Neural progenitor cell (in vitro differentiated cells): ENCODE data around the gene SNX22. TPM values are rescaled to one million over a fixed set of nuclear protein-coding genes. Genes with fewer than 3 reads are reported as not detected.

Source experiments
- DNase-seq: peaks from one replicate; pipeline ENCODE4 v3.0.0-alpha.2; 2016; ENCODE audit warnings: low spot score
- H2AFZ ChIP-seq: fragments of 200-600 bp; sonication (generic); replicated peaks from 2 replicates; pipeline ENCODE4 v1.6.1; 2016; ENCODE audit warnings: antibody characterized with exemption
- H3F3A ChIP-seq: fragments of 200-600 bp; sonication (generic); 2 replicates; pipeline ENCODE4 v1.6.1; 2016; ENCODE audit warnings: antibody characterized with exemption, low read depth
- H3K27ac ChIP-seq: fragments of 200-600 bp; sonication (generic); 2 replicates; pipeline ENCODE4 v1.5.1; 2016; ENCODE audit warnings: mild to moderate bottlenecking
- H3K27me3 ChIP-seq: fragments of 200-600 bp; sonication (generic); 2 replicates; pipeline ENCODE4 v1.6.1; 2016; ENCODE audit warnings: mild to moderate bottlenecking, moderate library complexity
- H3K36me3 ChIP-seq: fragments of 200-600 bp; sonication (generic); 2 replicates; pipeline ENCODE4 v1.5.1; 2016
- H3K4me1 ChIP-seq: fragments of 200-600 bp; sonication (generic); 2 replicates; pipeline ENCODE4 v1.6.1; 2016; ENCODE audit warnings: mixed run types
- H3K4me2 ChIP-seq: fragments of 200-600 bp; sonication (generic); 2 replicates; pipeline ENCODE4 v1.6.1; 2016
- H3K4me3 ChIP-seq: fragments of 200-600 bp; sonication (generic); 2 replicates; pipeline ENCODE4 v1.5.1; 2016
- H3K79me2 ChIP-seq: fragments of 200-600 bp; sonication (generic); 2 replicates; pipeline ENCODE4 v1.6.1; 2016; ENCODE audit warnings: low read depth
- H3K9ac ChIP-seq: fragments of 200-600 bp; sonication (generic); 2 replicates; pipeline ENCODE4 v1.6.1; 2016
- H3K9me3 ChIP-seq: fragments of 200-600 bp; sonication (generic); 2 replicates; pipeline ENCODE4 v1.5.1; 2016; ENCODE audit warnings: low read depth
- H4K20me1 ChIP-seq: fragments of 200-600 bp; sonication (generic); 2 replicates; pipeline ENCODE4 v1.6.1; 2016; ENCODE audit warnings: low read depth
- H3K27ac Mint-ChIP-seq: 3 replicates; pipeline ENCODE4 v1.8.0; 2021; ENCODE audit warnings: mixed read lengths
- H3K27me3 Mint-ChIP-seq: 2 replicates; pipeline ENCODE4 v1.8.0; 2022; ENCODE audit warnings: low read depth, mild to moderate bottlenecking, inconsistent platforms, moderate library complexity, mixed read lengths; ENCODE audit not compliant: insufficient read depth
- H3K36me3 Mint-ChIP-seq: 3 replicates; pipeline ENCODE4 v1.8.0; 2021; ENCODE audit warnings: mixed read lengths
- H3K4me1 Mint-ChIP-seq: 3 replicates; pipeline ENCODE4 v1.8.0; 2021; ENCODE audit warnings: mixed read lengths
- H3K4me3 Mint-ChIP-seq: 3 replicates; pipeline ENCODE4 v1.8.0; 2021; ENCODE audit warnings: mild to moderate bottlenecking, moderate library complexity, mixed read lengths
- H3K9me3 Mint-ChIP-seq: 3 replicates; pipeline ENCODE4 v1.8.0; 2020; ENCODE audit warnings: mixed read lengths
- CTCF ChIP-seq: fragments of 200-600 bp; sonication (generic); IDR thresholded peaks from 2 replicates; pipeline ENCODE4 v1.5.1; 2017; ENCODE audit warnings: antibody characterized with exemption, mild to moderate bottlenecking
- EZH2 ChIP-seq: fragments of 200-600 bp; sonication (generic); IDR thresholded peaks from 2 replicates; pipeline ENCODE4 v1.6.1; 2017; ENCODE audit warnings: antibody characterized with exemption, mild to moderate bottlenecking, moderate library complexity
- EZH2phosphoT487 ChIP-seq: fragments of 200-600 bp; sonication (generic); IDR thresholded peaks from 2 replicates; pipeline ENCODE4 v1.6.1; 2017; ENCODE audit warnings: antibody characterized with exemption
- total RNA-seq: library from RNA; depleted of rRNA; stranded (reverse); fragments of >200 nt; gene quantifications from 2 replicates; pipeline ENCODE4 v1.2.3, GENCODE V29; 2015; ENCODE audit warnings: low replicate concordance

The SNX22 gene
- total RNA-seq, 1 donor from 2014 or later = 4.0 TPM

GRCh38 chr15:64144565-64145281 is 6.8 kb upstream of the SNX22 start:
- Histone ChIP-seq H3K9ac (no peak overlapping the region), H3K36me3 (no peaks in the 10 kb centered on the region), H3F3A (peaks cover 11% of the 10 kb centered on the region), H3K79me2 (no peaks in the 10 kb centered on the region), H3K9me3 (no peaks in the 10 kb centered on the region), H3K4me3 (no peak overlapping the region), H2AFZ (no peak overlapping the region), H4K20me1 (no peaks in the 10 kb centered on the region), H3K4me2 (no peak overlapping the region), H3K4me1 (peaks cover 7% of the 10 kb centered on the region), H3K27me3 (no peaks in the 10 kb centered on the region), H3K27ac (no peak overlapping the region)
- Mint-ChIP-seq H3K4me3 (no peak overlapping the region), H3K36me3 (peaks cover 16% of the 10 kb centered on the region), H3K27me3 (peaks cover 12% of the 10 kb centered on the region), H3K27ac (no peak overlapping the region), H3K9me3 (no peaks in the 10 kb centered on the region), H3K4me1 (no peaks in the 10 kb centered on the region)
- TF ChIP-seq EZH2 (no peak), CTCF (no peak), EZH2phosphoT487 (no peak)
- DNase-seq = no peak

GRCh38 chr15:64146041-64146440 is 5.5 kb upstream of the SNX22 start:
- H3K9ac ChIP-seq = no peak overlapping the region
- peaks cover 12% of the 10 kb centered on the region for H3K27me3 Mint-ChIP-seq
- peaks cover 7% of the 10 kb centered on the region for H3K4me1 ChIP-seq
- H3K4me3 Mint-ChIP-seq = no peak overlapping the region
- H3K9me3 ChIP-seq = no peaks in the 10 kb centered on the region
- H3K36me3 ChIP-seq = no peaks in the 10 kb centered on the region
- H3K36me3 Mint-ChIP-seq = peaks cover 11% of the 10 kb centered on the region
- H3K4me3 ChIP-seq = no peak overlapping the region
- no peaks in the 10 kb centered on the region for H3K9me3 Mint-ChIP-seq
- DNase-seq = no peak
- H3K27ac Mint-ChIP-seq = no peak overlapping the region
- peaks cover 11% of the 10 kb centered on the region for H3F3A ChIP-seq
- H3K4me2 ChIP-seq = no peak overlapping the region
- H3K27me3 ChIP-seq = peaks cover 10% of the 10 kb centered on the region
- no peak overlapping the region for H2AFZ ChIP-seq
- no peaks in the 10 kb centered on the region for H3K79me2 ChIP-seq
- no peaks in the 10 kb centered on the region for H4K20me1 ChIP-seq
- peaks cover 2% of the 10 kb centered on the region for H3K4me1 Mint-ChIP-seq
- TF ChIP-seq EZH2 (no peak), EZH2phosphoT487 (no peak), CTCF (no peak)
- no peak overlapping the region for H3K27ac ChIP-seq

GRCh38 chr15:64146520-64146884 is 5.0 kb upstream of the SNX22 start:
- DNase-seq = no peak
- Histone ChIP-seq H3K27me3 (peaks cover 12% of the 10 kb centered on the region), H3K9ac (no peak overlapping the region), H3K9me3 (no peaks in the 10 kb centered on the region), H3K4me3 (no peak overlapping the region), H3K36me3 (no peaks in the 10 kb centered on the region), H3K4me1 (peaks cover 7% of the 10 kb centered on the region), H3F3A (peaks cover 11% of the 10 kb centered on the region), H2AFZ (no peak overlapping the region), H3K4me2 (no peak overlapping the region), H4K20me1 (no peaks in the 10 kb centered on the region), H3K27ac (no peak overlapping the region), H3K79me2 (no peaks in the 10 kb centered on the region)
- Mint-ChIP-seq H3K36me3 (peaks cover 7% of the 10 kb centered on the region), H3K4me1 (peaks cover 2% of the 10 kb centered on the region), H3K27me3 (peaks cover 11% of the 10 kb centered on the region), H3K4me3 (no peak overlapping the region), H3K9me3 (no peaks in the 10 kb centered on the region), H3K27ac (no peak overlapping the region)
- no peak for TF ChIP-seq CTCF
- no peak for TF ChIP-seq EZH2
